ENCODE data around the gene KRT72.

GRCh38 chr12:52579468-52580465 lies 21.5 kb downstream of the KRT72 start:
- TF ChIP-seq POLR2AphosphoS5 (IDR thresholded peaks at IDR 0.05; ENCODE audit: insufficient read depth in 1 of 2, low read depth in 1 of 2), result no peak
- TF ChIP-seq, protein P1, sequence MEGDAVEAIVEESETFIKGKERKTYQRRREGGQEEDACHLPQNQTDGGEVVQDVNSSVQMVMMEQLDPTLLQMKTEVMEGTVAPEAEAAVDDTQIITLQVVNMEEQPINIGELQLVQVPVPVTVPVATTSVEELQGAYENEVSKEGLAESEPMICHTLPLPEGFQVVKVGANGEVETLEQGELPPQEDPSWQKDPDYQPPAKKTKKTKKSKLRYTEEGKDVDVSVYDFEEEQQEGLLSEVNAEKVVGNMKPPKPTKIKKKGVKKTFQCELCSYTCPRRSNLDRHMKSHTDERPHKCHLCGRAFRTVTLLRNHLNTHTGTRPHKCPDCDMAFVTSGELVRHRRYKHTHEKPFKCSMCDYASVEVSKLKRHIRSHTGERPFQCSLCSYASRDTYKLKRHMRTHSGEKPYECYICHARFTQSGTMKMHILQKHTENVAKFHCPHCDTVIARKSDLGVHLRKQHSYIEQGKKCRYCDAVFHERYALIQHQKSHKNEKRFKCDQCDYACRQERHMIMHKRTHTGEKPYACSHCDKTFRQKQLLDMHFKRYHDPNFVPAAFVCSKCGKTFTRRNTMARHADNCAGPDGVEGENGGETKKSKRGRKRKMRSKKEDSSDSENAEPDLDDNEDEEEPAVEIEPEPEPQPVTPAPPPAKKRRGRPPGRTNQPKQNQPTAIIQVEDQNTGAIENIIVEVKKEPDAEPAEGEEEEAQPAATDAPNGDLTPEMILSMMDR (IDR thresholded peaks at IDR 0.05), result no peak

Data from vagina (tissue), 2 donors.